DMS153 treated with DMSO at 0.1 percent for 48 hours (cell line): ENCODE measurements around the gene RGL4.

Source experiments
- DNase-seq: peaks from one replicate; lab custom pipeline; 2025; ENCODE audit not compliant: unreplicated experiment; lab: John Stamatoyannopoulos, UW

RGL4 gene

GRCh38 chr22:23697031-23697970, 6.5 kb downstream of the RGL4 start:
- DNase-seq = no peak

GRCh38 chr22:23698094-23698493, 7.3 kb downstream of the RGL4 start:
- no peak for DNase-seq

- DNase-seq = no peak
These were observed 7.9 kb downstream of the RGL4 start for GRCh38 chr22:23698673-23699235.

- DNase-seq = no peak
These were observed 9.9 kb downstream of the RGL4 start for GRCh38 chr22:23700706-23701105.

GRCh38 chr22:23704062-23704461, 13.2 kb downstream of the RGL4 start:
- no peak for DNase-seq

GRCh38 chr22:23704829-23705228, 14.0 kb downstream of the RGL4 start:
- no peak for DNase-seq

- DNase-seq = no peak
These were observed 14.5 kb downstream of the RGL4 start for GRCh38 chr22:23705358-23705757.

- DNase-seq = no peak
These were observed 17.5 kb downstream of the RGL4 start for GRCh38 chr22:23708270-23708669.

GRCh38 chr22:23709107-23709506, 18.3 kb downstream of the RGL4 start:
- DNase-seq = no peak

GRCh38 chr22:23712256-23712655, 21.4 kb downstream of the RGL4 start:
- DNase-seq = no peak

GRCh38 chr22:23713696-23714595, 23.1 kb downstream of the RGL4 start:
- no peak for DNase-seq

- no peak for DNase-seq
These were observed 24.1 kb downstream of the RGL4 start for GRCh38 chr22:23714596-23715578.

GRCh38 chr22:23715806-23716375, 25.1 kb downstream of the RGL4 start:
- DNase-seq = no peak

GRCh38 chr22:23716811-23717801, 26.3 kb downstream of the RGL4 start:
- DNase-seq = peak; percentile 44

- DNase-seq = no peak
These were observed 27.8 kb downstream of the RGL4 start for GRCh38 chr22:23718371-23719165.

GRCh38 chr22:23720855-23721254, 30.0 kb downstream of the RGL4 start:
- no peak for DNase-seq

GRCh38 chr22:23722160-23722559, 31.3 kb downstream of the RGL4 start:
- no peak for DNase-seq

- no peak for DNase-seq
These were observed 31.9 kb downstream of the RGL4 start for GRCh38 chr22:23722724-23723123.
